Aorta (tissue), 5 donors: ENCODE results near the gene PRPF38B. TPM values are rescaled to one million over a fixed set of nuclear protein-coding genes. Genes with fewer than 3 reads are reported as not detected.

ENCODE experiments used
- ATAC-seq: fragments of 200-7000 bp; cut with Tn5 transposase; one replicate; pipeline ENCODE4 v1.9.1; 2022; ENCODE audit warnings: moderate library complexity; ENCODE audit not compliant: low FRiP score
- DNase-seq, 2 donors: peaks; one replicate each; pipeline ENCODE4 v3.0.0-alpha.2; 2020
- H3K27ac ChIP-seq, 2 donors: one replicate each; pipeline ENCODE4 v1.5.1; 2013; ENCODE audit warnings: low read length in 2 of 2, mild to moderate bottlenecking in 2 of 2, moderate library complexity in 2 of 2, control low read depth in 1 of 2, inconsistent platforms in 1 of 2, low read depth in 1 of 2
- H3K27me3 ChIP-seq, 2 donors: one replicate each; pipeline ENCODE4 v1.6.1; 2013; ENCODE audit warnings: control low read depth in 1 of 2, low read length in 1 of 2, mild to moderate bottlenecking in 1 of 2, moderate library complexity in 1 of 2; ENCODE audit not compliant: insufficient read depth in 2 of 2, control insufficient read depth in 1 of 2
- H3K36me3 ChIP-seq, 2 donors: one replicate each; pipeline ENCODE4 v1.6.1; 2013; ENCODE audit warnings: control low read depth in 1 of 2, low read length in 1 of 2, mild to moderate bottlenecking in 1 of 2; ENCODE audit not compliant: insufficient read depth in 2 of 2, control insufficient read depth in 1 of 2
- H3K4me1 ChIP-seq, 2 donors: one replicate each; pipeline ENCODE4 v1.6.1; 2013; ENCODE audit warnings: low read length in 2 of 2, control low read depth in 1 of 2, mild to moderate bottlenecking in 1 of 2, moderate library complexity in 1 of 2; ENCODE audit not compliant: insufficient read depth in 2 of 2, control insufficient read depth in 1 of 2
- H3K4me3 ChIP-seq, 2 donors: one replicate each; pipeline ENCODE4 v1.5.1; 2013; ENCODE audit warnings: low read length in 2 of 2, control low read depth in 1 of 2, mild to moderate bottlenecking in 1 of 2
- H3K9me3 ChIP-seq: one replicate; pipeline ENCODE4 v1.6.1; 2013; ENCODE audit warnings: mild to moderate bottlenecking, low read length; ENCODE audit not compliant: control insufficient read depth
- WGBS, 2 donors: extraction: QIAGEN DNeasy Blood & Tissue Kit; methylation state at CpG; one replicate each; pipeline ENCODE4 v1.1.7; 2013; 5-methylcytosine and 5-hydroxymethylcytosine counted together
- intact Hi-C, 2 donors: fragments of 100-400 bp; cut with DNase I; formaldehyde crosslinking; loops; one replicate each; pipeline versions ENCODE4 v1.14.2 to v1.15.0; 2022
- polyA plus RNA-seq, 2 donors: library from polyadenylated mRNA; stranded (reverse); fragments of 200-250 nt; gene quantifications; one replicate each; pipeline ENCODE4 v1.2.3, GENCODE V29; 2013
- total RNA-seq, 2 donors: library from RNA; stranded (reverse); fragmentation: NEBNext Ultra II Directional; extraction: Animal tissue kit (Norgen Biotek cat#: 25700); gene quantifications; one replicate each; pipeline ENCODE4 v1.2.1, GENCODE V29; 2021
- donor health status: healthy with polysubstance abuse.
- donor health status: Bipolar disorder and iron deficiency.
- donor health status: DM: no; HTN: no; CAD: no.
- donor health status: DM: no; HTN: no; CAD: no.
- donor health status: DM: yes; HTN: yes; CAD: no.

Gene PRPF38B
- total and polyA plus RNA-seq, 4 donors, result 24.9 to 45.6 (median 42.5) TPM

- Histone ChIP-seq H3K27me3 (no peaks in the 10 kb centered on the region), H3K27ac (peak within 1 kb of the TSS; percentile 98), H3K36me3 (no peaks in the 10 kb centered on the region), H3K4me1 (no peaks in the 10 kb centered on the region), H3K9me3 (no peaks in the 10 kb centered on the region), H3K4me3 (peak within 1 kb of the TSS; percentile 84 to 90)
- 0% methylated on average over 58 to 75 of the region's 75 CpGs for WGBS, 2 donors
- intact Hi-C loops, result loop anchor here (2.0 kb wide), 2 partner anchors 54 to 70 kb away; partner anchors contain the start of gene PRPF38B (in 2 of the 2)
- DNase-seq (peak; percentile 99 to 100), ATAC-seq (peak; percentile 99)
Measured at GRCh38 chr1:108746382-108747170, 54.5 kb downstream of the PRPF38B start, which contains the start of gene STXBP3. TSS of gene STXBP3 (plus strand) at chr1:108746674. CDS start at chr1:108746738, 64 bp downstream.

GRCh38 chr1:108747171-108747850, 55.2 kb downstream of the PRPF38B start:
- H3K27me3 ChIP-seq, result no peaks in the 10 kb centered on the region
- no peaks in the 10 kb centered on the region for H3K36me3 ChIP-seq
- peak overlapping the region; percentile 84 to 90 for H3K4me3 ChIP-seq
- no peaks in the 10 kb centered on the region for H3K9me3 ChIP-seq
- peak; percentile 86 for ATAC-seq
- peak overlapping the region; percentile 98 for H3K27ac ChIP-seq
- WGBS, 2 donors, result 0 to 1% methylated on average over 15 of the region's 15 CpGs
- no peaks in the 10 kb centered on the region for H3K4me1 ChIP-seq
- intact Hi-C loops, result loop anchor here (2.0 kb wide), 2 partner anchors 55 to 69 kb away; partner anchors contain the start of gene PRPF38B (in 2 of the 2)
- peak; percentile 88 to 91 for DNase-seq

- 86 to 88% methylated on average over 3 of the region's 3 CpGs for WGBS, 2 donors
- ATAC-seq, result no peak
- Histone ChIP-seq H3K9me3 (no peaks in the 10 kb centered on the region), H3K4me1 (no peaks in the 10 kb centered on the region), H3K27me3 (no peaks in the 10 kb centered on the region), H3K36me3 (no peaks in the 10 kb centered on the region), H3K27ac (no peak overlapping the region), H3K4me3 (no peak overlapping the region)
- DNase-seq, result no peak
- intact Hi-C loops, result loop anchor here (2.0 kb wide), 2 partner anchors 55 to 69 kb away; partner anchors contain the start of gene PRPF38B (in 2 of the 2)
Measured at GRCh38 chr1:108747898-108748297, 55.8 kb downstream of the PRPF38B start.

- intact Hi-C loops, result no loop called here
- ATAC-seq, result no peak
- no peak for DNase-seq
Measured at GRCh38 chr1:108749081-108749480, 57.0 kb downstream of the PRPF38B start.

GRCh38 chr1:108750476-108751181, 58.5 kb downstream of the PRPF38B start:
- Histone ChIP-seq H3K4me3 (no peak overlapping the region), H3K9me3 (no peaks in the 10 kb centered on the region), H3K27ac (no peak overlapping the region), H3K36me3 (no peaks in the 10 kb centered on the region), H3K27me3 (no peaks in the 10 kb centered on the region), H3K4me1 (no peaks in the 10 kb centered on the region)
- DNase-seq (no peak), ATAC-seq (no peak)
- intact Hi-C loops, result no loop called here
- 62 to 65% methylated on average over 1 of the region's 1 CpG for WGBS, 2 donors

More at GRCh38 chr1:108749081-108749480, 57.0 kb downstream of the PRPF38B start:
- H3K27ac ChIP-seq, result no peak overlapping the region
- H3K4me3 ChIP-seq, result no peak overlapping the region
- no peaks in the 10 kb centered on the region for H3K9me3 ChIP-seq
- H3K27me3 ChIP-seq, result no peaks in the 10 kb centered on the region
- H3K4me1 ChIP-seq, result no peaks in the 10 kb centered on the region
- H3K36me3 ChIP-seq, result no peaks in the 10 kb centered on the region
- 90 to 91% methylated on average over 4 of the region's 4 CpGs for WGBS, 2 donors

Other genes with a start within 250 kb of the PRPF38B start
- gene NBPF6, start 242.0 kb upstream of the PRPF38B start, total RNA-seq, result not detected
- gene NBPF6, start 242.0 kb upstream of the PRPF38B start, polyA plus RNA-seq, result not detected
- 10 to 100 TPM; 13.6 to 34.9 TPM for gene EEIG2, start 132.2 kb upstream of the PRPF38B start, total RNA-seq
- gene EEIG2, start 132.2 kb upstream of the PRPF38B start, polyA plus RNA-seq, result 10 to 100 TPM in 1 of 2 donors, 1 to 10 TPM in 1; 7.6 to 11.0 TPM
- 1 to 10 TPM; 3.0 to 3.9 TPM for gene HENMT1, start 31.2 kb upstream of the PRPF38B start, total RNA-seq
- gene HENMT1, start 31.2 kb upstream of the PRPF38B start, polyA plus RNA-seq, result 1 to 10 TPM; 3.2 to 6.0 TPM
- gene FNDC7, start 20.6 kb downstream of the PRPF38B start, total RNA-seq, result not detected
- gene FNDC7, start 20.6 kb downstream of the PRPF38B start, polyA plus RNA-seq, result under 1 TPM in 1 of 2 donors, not detected in 1; 0.15 TPM
- 10 to 100 TPM; 56.5 to 67.0 TPM for gene STXBP3, start 54.4 kb downstream of the PRPF38B start, total RNA-seq
- 10 to 100 TPM; 33.4 to 37.5 TPM for gene STXBP3, start 54.4 kb downstream of the PRPF38B start, polyA plus RNA-seq
- under 1 TPM in 1 of 2 donors, not detected in 1; 0.72 TPM for gene AKNAD1, start 164.8 kb downstream of the PRPF38B start, total RNA-seq
- not detected for gene AKNAD1, start 164.8 kb downstream of the PRPF38B start, polyA plus RNA-seq
- gene GPSM2, start 184.7 kb downstream of the PRPF38B start, total RNA-seq, result 10 to 100 TPM in 1 of 2 donors, 1 to 10 TPM in 1; 6.2 to 24.1 TPM
- gene GPSM2, start 184.7 kb downstream of the PRPF38B start, polyA plus RNA-seq, result 1 to 10 TPM; 1.2 to 6.3 TPM